Smooth muscle cell (in vitro differentiated cells): ENCODE data around the gene ZNF737. TPM values are rescaled to one million over a fixed set of nuclear protein-coding genes. Genes with fewer than 3 reads are reported as not detected.

Experiments
- DNase-seq: peaks from one replicate; lab custom pipeline; 2025; ENCODE audit not compliant: unreplicated experiment; lab: John Stamatoyannopoulos, UW
- H2AFZ ChIP-seq: fragments of 200-600 bp; sonication (generic); 2 replicates; pipeline ENCODE4 v1.6.0; 2016; ENCODE audit warnings: antibody characterized with exemption, low read depth, mild to moderate bottlenecking
- H3F3A ChIP-seq: fragments of 200-600 bp; sonication (generic); 2 replicates; pipeline ENCODE4 v1.6.0; 2017; ENCODE audit warnings: antibody characterized with exemption, low read depth
- H3K27ac ChIP-seq: fragments of 200-600 bp; sonication (generic); 2 replicates; pipeline ENCODE4 v1.5.1; 2016; ENCODE audit warnings: low read depth, mild to moderate bottlenecking
- H3K27me3 ChIP-seq: fragments of 200-600 bp; sonication (generic); 2 replicates; pipeline ENCODE4 v1.6.1; 2016; ENCODE audit warnings: low read depth, mild to moderate bottlenecking
- H3K36me3 ChIP-seq: fragments of 200-600 bp; sonication (generic); 2 replicates; pipeline ENCODE4 v1.5.1; 2016; ENCODE audit warnings: low read depth
- H3K4me1 ChIP-seq: fragments of 200-600 bp; sonication (generic); 2 replicates; pipeline ENCODE4 v1.5.1; 2016; ENCODE audit warnings: low read depth
- H3K4me2 ChIP-seq: fragments of 200-600 bp; sonication (generic); 2 replicates; pipeline ENCODE4 v1.6.0; 2016; ENCODE audit warnings: mild to moderate bottlenecking
- H3K4me3 ChIP-seq: fragments of 200-600 bp; sonication (generic); 2 replicates; pipeline ENCODE4 v1.5.1; 2016; ENCODE audit warnings: mild to moderate bottlenecking
- H3K79me2 ChIP-seq: fragments of 200-600 bp; sonication (generic); 2 replicates; pipeline ENCODE4 v1.6.0; 2016; ENCODE audit warnings: low read depth, mild to moderate bottlenecking
- H3K9ac ChIP-seq: fragments of 200-600 bp; sonication (generic); 2 replicates; pipeline ENCODE4 v1.6.0; 2016; ENCODE audit warnings: low read depth
- H3K9me3 ChIP-seq: fragments of 200-600 bp; sonication (generic); replicated peaks from 2 replicates; pipeline ENCODE4 v1.5.1; 2016; ENCODE audit warnings: low read depth
- H4K20me1 ChIP-seq: fragments of 200-600 bp; sonication (generic); 2 replicates; pipeline ENCODE4 v1.6.0; 2016; ENCODE audit warnings: low read depth
- CTCF ChIP-seq: fragments of 200-600 bp; sonication (generic); IDR thresholded peaks from 2 replicates; pipeline ENCODE4 v1.5.1; 2017; ENCODE audit warnings: borderline replicate concordance, mild to moderate bottlenecking, antibody characterized with exemption; ENCODE audit not compliant: insufficient read depth, poor library complexity, severe bottlenecking
- WGBS: methylation state at CpG from one replicate; pipeline ENCODE4 v1.1.7; 2016; ENCODE audit warnings: low lambda C conversion rate; 5-methylcytosine and 5-hydroxymethylcytosine counted together
- polyA plus RNA-seq: library from polyadenylated mRNA; unstranded; fragments of >200 nt; fragmentation: Nextera tagmentation; extraction: Ambion mirVana; gene quantifications from 2 replicates; pipeline ENCODE4 v1.2.1, GENCODE V29; 2016
- total RNA-seq: library from RNA; depleted of rRNA; stranded (reverse); fragments of >200 nt; gene quantifications from 2 replicates; pipeline ENCODE4 v1.2.3, GENCODE V29; 2014

ZNF737 gene
- total and polyA plus RNA-seq, 2 experiments from 2014 or later = 4.7 to 19.4 TPM

GRCh38 chr19:20513189-20513904, 52.2 kb downstream of the ZNF737 start:
- H3K36me3 ChIP-seq = no peaks in the 10 kb centered on the region
- no peak overlapping the region for H3K27ac ChIP-seq
- H3K9ac ChIP-seq = no peak overlapping the region
- no peak overlapping the region for H2AFZ ChIP-seq
- no peaks in the 10 kb centered on the region for H4K20me1 ChIP-seq
- no peak overlapping the region for H3K4me3 ChIP-seq
- H3F3A ChIP-seq = no peaks in the 10 kb centered on the region
- no peak overlapping the region for H3K4me2 ChIP-seq
- H3K27me3 ChIP-seq = no peaks in the 10 kb centered on the region
- WGBS = 76% methylated on average over 5 of the region's 5 CpGs
- TF ChIP-seq CTCF = no peak
- no peaks in the 10 kb centered on the region for H3K79me2 ChIP-seq
- no peaks in the 10 kb centered on the region for H3K9me3 ChIP-seq
- no peaks in the 10 kb centered on the region for H3K4me1 ChIP-seq
- no peak for DNase-seq

DNA sequence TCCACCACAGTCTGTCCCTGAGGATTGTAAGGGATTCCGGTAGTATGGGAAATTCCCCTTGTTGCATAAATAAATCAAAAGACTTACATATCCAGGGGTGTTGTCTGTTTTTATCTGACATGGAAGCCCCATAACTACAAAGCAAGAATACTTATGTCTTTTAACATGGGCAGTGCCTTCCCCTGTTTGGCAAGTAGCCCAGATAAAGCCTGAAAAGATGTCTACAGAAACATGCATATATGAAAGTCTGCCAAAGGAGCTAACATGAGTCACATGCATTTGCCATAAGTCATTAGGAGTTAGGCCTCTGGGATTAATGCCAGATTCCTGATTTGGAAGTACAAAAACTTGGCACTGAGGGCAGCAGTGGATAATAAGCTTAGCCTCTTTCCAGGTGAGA, 62.1 kb downstream of the ZNF737 start:
- no peak for TF ChIP-seq CTCF
- Histone ChIP-seq H3F3A (no peaks in the 10 kb centered on the region), H3K36me3 (no peaks in the 10 kb centered on the region), H3K4me3 (no peak overlapping the region), H3K9me3 (no peaks in the 10 kb centered on the region), H3K4me1 (no peaks in the 10 kb centered on the region), H3K27me3 (no peaks in the 10 kb centered on the region), H4K20me1 (no peaks in the 10 kb centered on the region), H3K27ac (no peak overlapping the region), H2AFZ (no peak overlapping the region), H3K4me2 (no peak overlapping the region), H3K9ac (no peak overlapping the region), H3K79me2 (no peaks in the 10 kb centered on the region)
- no peak for DNase-seq
- 80% methylated on average over 1 of the region's 1 CpG for WGBS

Other genes with a start within 250 kb of the ZNF737 start
- 23.0 and 37.2 TPM in 2 replicates for gene ZNF626, start 95.8 kb upstream of the ZNF737 start, total RNA-seq
- 8.3 and 10.3 TPM in 2 replicates for gene ZNF626, start 95.8 kb upstream of the ZNF737 start, polyA plus RNA-seq
- gene ZNF66, start 210.5 kb upstream of the ZNF737 start, total RNA-seq = 6.2 and 8.4 TPM in 2 replicates
- 1.6 and 2.6 TPM in 2 replicates for gene ZNF66, start 210.5 kb upstream of the ZNF737 start, polyA plus RNA-seq